ENCODE data around the gene ELP2. TPM values are rescaled to one million over a fixed set of nuclear protein-coding genes. Genes with fewer than 3 reads are reported as not detected.

ELP2 gene
- total and polyA plus RNA-seq, 2 donors (not counting 3 experiments of a cell fraction or from before 2014, with no cell fraction given): 37.8 to 90.5 TPM

DNA sequence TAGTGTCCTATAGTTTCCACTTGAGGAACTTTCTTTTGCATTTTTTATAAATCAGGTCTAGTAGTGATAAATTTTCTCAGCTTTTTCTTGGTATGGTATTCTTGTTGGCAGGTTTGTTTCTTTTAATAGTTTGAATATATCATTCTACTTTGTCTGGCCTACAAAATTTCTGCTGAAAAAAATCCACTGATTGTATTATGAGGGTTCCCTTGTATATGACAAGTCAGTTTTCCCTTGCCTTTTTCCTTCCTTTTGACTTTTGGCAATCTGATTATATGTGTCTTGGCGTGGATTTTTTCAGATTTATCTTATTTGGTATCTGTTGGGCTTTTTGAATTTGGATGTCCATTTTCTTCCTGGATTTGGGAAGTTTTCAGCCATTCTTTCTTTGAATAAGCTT lies 99.5 kb downstream of the ELP2 start:
- no peak overlapping the region for H2AFZ ChIP-seq (ENCODE audit: low read depth, low read length)
- H3K79me2 ChIP-seq (ENCODE audit: control insufficient read depth, insufficient read depth, low read length): no peaks in the 10 kb centered on the region
- no peaks in the 10 kb centered on the region for H3K9me3 ChIP-seq (replicated peaks; ENCODE audit: control insufficient read depth, insufficient read depth, low read length)
- FAIRE-seq: no peak
- no peaks in the 10 kb centered on the region for H4K20me1 ChIP-seq (replicated peaks; ENCODE audit: control insufficient read depth, extremely low read depth, insufficient read depth, low read length)
- POLR2A ChIA-PET: no interaction called here
- CTCF ChIA-PET: interaction anchor here (0.7 kb wide), 1 partner anchor 12 kb away, joined by 4 read pairs; no protein-coding TSS in a partner anchor
- dilution Hi-C loops (cut with MboI; ENCODE audit: extremely low pct_ligation_motif_present, low sequenced_read_pairs): no loop called here
- TF ChIP-seq GATA2 (IDR thresholded peaks at IDR 0.05; ENCODE audit: insufficient read depth, insufficient read length, low read depth, low read length) (no peak), JUN (IDR thresholded peaks at IDR 0.05; ENCODE audit: borderline replicate concordance, insufficient read depth, insufficient read length, low read depth) (no peak), FOS (IDR thresholded peaks at IDR 0.05; ENCODE audit: borderline replicate concordance, insufficient read depth, low read length) (no peak), POLR2AphosphoS5 (IDR thresholded peaks at IDR 0.05; ENCODE audit: insufficient read depth, low read depth, low read length) (no peak), POLR2A (IDR thresholded peaks at IDR 0.05; ENCODE audit: low read depth, low read length) (no peak)
- TF ChIP-seq, protein P1, sequence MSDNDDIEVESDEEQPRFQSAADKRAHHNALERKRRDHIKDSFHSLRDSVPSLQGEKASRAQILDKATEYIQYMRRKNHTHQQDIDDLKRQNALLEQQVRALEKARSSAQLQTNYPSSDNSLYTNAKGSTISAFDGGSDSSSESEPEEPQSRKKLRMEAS (IDR thresholded peaks at IDR 0.05; ENCODE audit: insufficient read depth, insufficient read length): no peak
- H3K4me1 ChIP-seq (ENCODE audit: control insufficient read depth, extremely low read depth, insufficient read depth, low read length): no peaks in the 10 kb centered on the region
- no peaks in the 10 kb centered on the region for H3K36me3 ChIP-seq (ENCODE audit: control insufficient read depth in 2 of 2, extremely low read depth in 1 of 2, insufficient read depth in 2 of 2, low read length in 2 of 2)
- intact Hi-C loops (cut with micrococcal nuclease): no loop called here
- no peak overlapping the region for H3K4me2 ChIP-seq (ENCODE audit: insufficient read depth, low read length)
- H3K9me1 ChIP-seq (replicated peaks; ENCODE audit: control insufficient read depth, extremely low read depth, insufficient read depth, low read length): no peaks in the 10 kb centered on the region
- H3K4me3 ChIP-seq (replicated peaks in 1 of 3; ENCODE audit: insufficient read depth in 1 of 3, low read depth in 1 of 3, low read length in 3 of 3): no peak overlapping the region
- no peak overlapping the region for H3K27ac ChIP-seq (ENCODE audit: insufficient read depth, low read depth, low read length)
- BruUV-seq (replicated peaks): no TSS peak
- no peak overlapping the region for H3K9ac ChIP-seq (replicated peaks; ENCODE audit: extremely low read depth, insufficient read depth, low read length)
- H3K27me3 ChIP-seq (ENCODE audit: control insufficient read depth in 2 of 2, insufficient read depth in 2 of 2, low read length in 2 of 2): no peaks in the 10 kb centered on the region
- no peak for DNase-seq (ENCODE audit: low read depth, low spot score)

Other genes with a start within 250 kb of the ELP2 start
- 47.4 and 50.7 TPM in 2 replicates for gene RPRD1A, start 62.3 kb upstream of the ELP2 start, total RNA-seq
- gene RPRD1A, start 62.3 kb upstream of the ELP2 start, polyA plus RNA-seq: 11.7 and 13.5 TPM in 2 replicates
- gene SLC39A6, start 559 bp upstream of the ELP2 start, total RNA-seq: 13.2 and 13.8 TPM in 2 replicates
- 20.2 and 23.1 TPM in 2 replicates for gene SLC39A6, start 559 bp upstream of the ELP2 start, polyA plus RNA-seq
- 0.85 and 0.88 TPM in 2 replicates for gene MOCOS, start 57.6 kb downstream of the ELP2 start, total RNA-seq
- gene MOCOS, start 57.6 kb downstream of the ELP2 start, polyA plus RNA-seq: 0.18 and 0.25 TPM in 2 replicates
- gene FHOD3, start 167.8 kb downstream of the ELP2 start, total RNA-seq: 0.58 and 1.5 TPM in 2 replicates
- 0.03 and 0.06 TPM in 2 replicates for gene FHOD3, start 167.8 kb downstream of the ELP2 start, polyA plus RNA-seq